Stromal cell of bone marrow (primary cell): ENCODE data around the gene MTARC2.

ENCODE experiments used
- DNase-seq: peaks from one replicate; pipeline ENCODE4 v3.0.0-alpha.2; 2012; ENCODE audit warnings: low read depth

The MTARC2 gene

GRCh38 chr1:220803401-220804201 lies 55.5 kb downstream of the MTARC2 start:
- DNase-seq: peak; percentile 27

DNA sequence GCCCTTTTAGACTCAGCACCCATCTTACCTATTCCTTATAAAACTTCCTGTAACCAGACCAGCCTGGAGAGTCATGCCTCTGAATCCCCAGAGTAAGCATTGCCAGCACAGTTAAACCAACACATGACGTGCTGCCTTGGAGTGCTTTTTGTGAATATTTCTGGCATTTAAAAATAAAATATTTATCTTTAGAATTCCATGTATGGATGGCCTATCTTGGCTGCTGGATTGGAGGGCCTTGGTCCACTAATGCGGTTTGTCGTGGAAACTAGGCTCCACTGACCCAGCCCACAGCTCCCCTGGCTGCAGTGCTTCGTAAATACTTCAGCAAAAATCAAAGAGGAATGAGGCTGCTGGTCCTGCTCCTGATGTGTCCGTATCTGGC lies 56.1 kb downstream of the MTARC2 start:
- no peak for DNase-seq

- DNase-seq: no peak
These were observed 58.3 kb downstream of the MTARC2 start for GRCh38 chr1:220806408-220806807.

DNA sequence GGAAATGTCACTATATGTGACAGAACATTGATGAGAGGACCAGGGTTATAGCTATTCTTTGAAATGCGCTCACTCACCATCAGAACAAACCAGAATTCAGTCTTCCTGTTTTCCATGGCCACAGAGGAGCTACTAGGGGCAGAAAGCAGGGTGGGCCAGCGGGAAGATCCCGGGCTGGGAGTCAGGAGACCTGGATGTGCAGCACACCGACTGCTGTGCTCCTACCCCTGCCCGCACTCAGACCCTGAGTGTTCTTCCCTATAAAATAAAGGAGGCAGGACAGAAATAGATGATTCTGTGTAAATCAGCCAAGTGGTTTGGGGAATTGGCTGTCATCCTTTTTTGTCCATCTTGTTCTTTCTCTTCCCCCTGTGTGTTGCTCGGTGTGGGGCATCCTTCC lies 59.6 kb downstream of the MTARC2 start:
- DNase-seq: no peak

GRCh38 chr1:220808345-220809186 lies 60.4 kb downstream of the MTARC2 start:
- no peak for DNase-seq

GRCh38 chr1:220809187-220809550 lies 61.0 kb downstream of the MTARC2 start:
- no peak for DNase-seq

DNA sequence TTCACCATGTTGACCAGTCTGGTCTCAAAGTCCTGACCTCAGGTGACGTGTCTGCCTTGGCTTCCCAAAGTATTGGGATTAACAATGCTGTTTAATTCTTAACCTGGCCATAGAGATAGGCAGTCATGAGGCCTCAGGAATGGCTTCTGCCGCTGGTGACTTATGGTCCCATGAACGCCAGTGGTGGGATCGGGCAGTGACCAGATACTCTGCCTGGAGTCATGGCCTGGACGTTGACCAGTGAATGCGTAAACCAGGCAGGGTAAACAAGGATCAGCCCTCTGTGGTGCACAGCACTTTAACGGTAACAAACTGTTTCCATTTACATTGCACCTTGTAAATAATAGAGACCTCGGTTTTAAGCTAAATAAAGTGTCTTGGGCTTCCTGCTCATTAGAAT lies 61.6 kb downstream of the MTARC2 start:
- DNase-seq: no peak

DNA sequence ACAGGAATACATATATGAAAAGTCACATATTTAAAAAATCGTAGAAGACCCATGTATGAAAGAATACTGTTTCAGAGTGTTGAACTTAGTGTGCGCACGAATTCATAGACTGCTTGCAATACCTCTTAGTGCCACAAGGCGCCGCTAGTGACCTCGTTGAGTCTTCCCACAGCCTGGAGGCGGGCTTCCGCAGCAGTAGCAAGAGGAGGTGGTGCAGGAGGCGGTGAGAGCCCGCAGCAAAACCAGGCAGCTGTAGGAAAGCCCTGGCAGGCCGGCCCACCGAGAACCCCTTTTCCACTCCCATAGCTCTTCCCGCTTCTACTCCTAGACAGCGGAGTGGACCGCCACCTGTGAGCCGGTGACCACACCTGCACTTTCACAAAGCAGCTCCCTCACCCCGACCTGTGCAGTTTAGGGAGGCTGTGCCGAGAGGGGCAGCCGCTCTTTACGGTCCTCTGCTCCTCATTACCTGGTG lies 62.1 kb downstream of the MTARC2 start:
- DNase-seq: peak; percentile 63

DNA sequence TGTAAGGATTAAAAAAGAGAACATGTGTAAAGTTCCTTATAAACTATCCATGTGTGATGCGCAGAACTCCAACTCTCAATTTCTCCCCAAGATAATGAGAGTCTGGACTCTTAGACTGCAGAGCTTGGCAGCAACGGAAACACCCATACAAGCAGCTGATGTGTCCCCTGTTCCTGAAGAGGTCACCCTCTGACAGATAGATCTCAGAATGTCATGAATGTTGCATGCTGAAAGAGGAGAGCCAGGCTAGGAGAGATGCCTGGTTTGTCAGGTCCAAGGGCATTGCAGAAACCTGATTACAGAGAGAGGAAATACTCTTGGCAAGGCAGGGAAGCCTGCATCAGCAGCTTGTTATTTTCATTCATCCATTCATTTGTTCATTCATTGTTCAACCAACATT lies 62.8 kb downstream of the MTARC2 start:
- DNase-seq: no peak

- no peak for DNase-seq
These were observed 63.6 kb downstream of the MTARC2 start for GRCh38 chr1:220811695-220812094.

DNA sequence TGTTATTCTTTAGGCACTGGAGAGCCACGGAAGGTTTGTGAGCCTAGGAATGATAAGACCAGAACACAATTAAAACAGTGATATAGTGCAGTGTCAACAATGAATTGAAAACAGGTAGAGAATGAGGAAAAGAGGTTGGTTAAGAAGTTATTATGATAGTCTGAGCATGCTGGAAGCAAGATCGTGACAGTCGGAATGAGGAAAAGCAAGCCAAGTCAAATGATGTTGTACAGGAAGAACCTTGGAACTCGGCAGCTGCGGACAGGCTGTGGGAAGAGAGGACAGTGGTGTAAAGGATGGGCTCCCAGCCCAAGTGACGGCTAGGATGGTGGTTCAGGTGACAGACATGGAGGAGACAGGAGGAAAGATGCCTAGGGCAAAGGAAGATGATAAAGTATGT lies 64.2 kb downstream of the MTARC2 start:
- no peak for DNase-seq

DNA sequence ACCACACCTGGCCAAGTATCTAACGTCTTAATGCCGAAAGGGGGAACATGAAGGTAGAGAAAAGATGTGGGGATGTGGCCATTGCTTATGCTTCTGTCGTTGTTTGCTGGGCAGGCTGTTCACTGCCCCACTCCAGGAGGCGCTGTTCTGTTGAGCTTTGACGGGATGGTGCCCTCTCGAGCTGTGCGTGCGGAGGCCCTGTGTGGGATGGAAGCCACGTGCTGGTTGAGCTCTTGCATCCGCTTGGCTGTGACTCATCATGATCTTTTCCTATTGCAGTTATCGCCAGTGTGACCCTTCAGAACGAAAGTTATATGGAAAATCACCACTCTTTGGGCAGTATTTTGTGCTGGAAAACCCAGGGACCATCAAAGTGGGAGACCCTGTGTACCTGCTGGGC lies 64.9 kb downstream of the MTARC2 start:
- DNase-seq: no peak

- no peak for DNase-seq
These were observed 67.3 kb downstream of the MTARC2 start for GRCh38 chr1:220815409-220815808.

DNA sequence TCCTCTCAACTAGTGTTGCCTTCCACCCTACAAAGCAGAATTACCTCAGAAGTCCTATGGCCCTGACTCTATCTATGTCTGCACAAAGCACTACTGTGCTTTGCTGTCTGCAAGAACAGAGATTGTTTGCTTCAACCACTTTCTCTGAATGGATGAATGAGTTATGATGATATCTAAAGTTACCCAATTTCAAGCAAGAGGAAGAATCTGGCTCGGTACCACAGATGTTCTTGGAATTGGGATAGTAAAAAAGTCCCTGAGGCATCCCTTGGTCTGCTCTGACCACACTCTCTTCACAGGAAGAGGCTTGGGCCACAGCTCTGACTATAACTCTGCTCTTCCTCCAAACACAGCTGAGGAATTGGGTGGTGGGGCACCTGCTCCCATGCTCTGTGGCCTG lies 69.8 kb downstream of the MTARC2 start:
- peak; percentile 49 for DNase-seq

DNA sequence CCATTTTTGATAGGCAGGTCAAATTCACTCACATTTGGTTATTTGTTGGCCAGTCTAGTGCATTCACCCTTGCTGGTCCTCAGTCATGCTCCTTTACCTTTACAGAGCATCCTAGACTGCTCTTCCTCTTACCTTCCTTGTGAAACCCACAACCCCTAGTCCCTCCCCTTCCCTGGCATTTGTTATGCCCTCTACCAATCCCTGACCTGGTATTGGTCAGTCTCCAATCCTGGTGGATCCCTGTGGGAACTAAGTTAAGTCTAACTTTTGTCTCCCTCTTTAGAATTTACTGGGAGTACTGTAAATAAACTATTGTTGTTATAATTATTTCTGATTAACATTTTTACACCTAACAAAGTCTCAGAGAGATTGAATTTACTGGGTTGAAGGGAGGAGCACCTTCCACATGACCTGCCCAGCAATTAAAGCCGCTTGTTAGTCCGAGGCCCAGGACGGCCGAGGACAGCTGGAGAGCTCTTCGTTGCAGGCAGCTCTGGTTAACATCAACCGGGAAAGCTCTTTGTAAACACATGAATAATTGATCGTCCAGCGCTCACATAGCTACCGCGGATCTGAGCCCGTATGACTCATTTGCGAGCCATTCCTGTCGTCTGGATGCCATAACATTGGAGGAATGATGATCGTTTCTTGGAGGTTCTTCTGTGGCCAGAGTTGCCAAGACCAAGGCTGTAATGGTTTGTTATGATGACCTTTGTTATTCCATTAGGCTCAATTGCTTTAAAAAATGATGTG lies 70.5 kb downstream of the MTARC2 start:
- DNase-seq: peak; percentile 81

GRCh38 chr1:220819467-220820026 lies 71.4 kb downstream of the MTARC2 start:
- DNase-seq: no peak

- DNase-seq: no peak
These were observed 76.2 kb downstream of the MTARC2 start for GRCh38 chr1:220824031-220824989.

- DNase-seq: no peak
These were observed 77.9 kb downstream of the MTARC2 start for GRCh38 chr1:220825819-220826551.

DNA sequence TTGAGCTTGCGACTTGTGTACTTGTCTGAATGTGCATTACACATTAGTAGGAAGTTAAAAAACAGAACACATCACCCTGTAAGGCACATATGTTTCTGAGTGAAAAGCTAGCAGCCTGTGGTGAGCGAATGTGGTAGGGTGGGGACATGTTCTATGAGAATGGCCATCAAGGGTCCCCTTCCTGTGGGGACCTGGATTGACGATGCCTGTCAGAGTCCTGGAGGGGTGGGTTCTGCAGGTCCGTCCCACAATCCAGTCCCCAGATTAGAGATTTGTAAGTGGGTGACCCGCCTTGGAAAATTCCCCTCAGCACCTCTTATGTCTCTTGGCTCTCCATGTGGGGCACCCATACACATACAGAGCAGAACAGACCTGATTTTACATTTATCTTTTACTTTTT lies 78.6 kb downstream of the MTARC2 start:
- DNase-seq: no peak

DNA sequence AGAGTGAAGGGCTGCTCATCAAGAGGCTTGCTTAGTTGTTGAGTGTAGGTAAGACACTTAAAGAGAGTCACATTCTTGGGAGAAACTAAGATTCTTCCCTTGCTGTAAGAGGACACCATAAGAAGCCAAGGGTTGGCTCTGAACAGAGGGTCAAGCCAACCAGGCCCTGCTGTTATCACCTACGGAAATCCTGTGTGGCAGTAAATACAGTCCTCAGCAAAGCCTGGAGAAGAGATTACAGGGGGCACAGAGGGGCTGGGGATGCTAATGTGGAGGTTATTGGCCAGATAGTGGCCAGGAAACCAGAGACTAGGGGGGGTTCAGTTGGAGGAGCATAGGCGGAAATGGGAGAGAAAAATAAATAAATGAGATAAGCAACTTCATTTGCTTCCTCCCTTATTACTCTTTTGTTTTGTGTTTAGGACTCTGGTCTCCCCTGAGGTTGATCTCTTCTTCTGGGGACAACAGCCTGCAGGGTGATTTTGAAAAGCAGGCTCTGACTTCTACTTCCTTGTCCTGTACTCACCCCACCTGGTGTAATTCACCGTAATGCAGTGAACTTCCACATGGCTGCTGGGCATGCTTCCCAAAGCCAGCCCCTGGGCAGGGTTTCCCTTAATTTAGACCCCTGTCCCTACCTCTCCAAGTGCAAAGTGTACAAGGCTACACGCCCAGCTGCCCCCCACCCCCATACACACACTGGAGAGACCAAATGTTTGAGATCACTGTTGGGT lies 79.5 kb downstream of the MTARC2 start:
- no peak for DNase-seq
